HepG2 (cell line): ENCODE data around the gene DOK4. TPM values are rescaled to one million over a fixed set of nuclear protein-coding genes. Genes with fewer than 3 reads are reported as not detected.

Experiments used
- AFF4 ChIP-seq: sonication (generic); formaldehyde crosslinking; IDR thresholded peaks from 2 replicates; pipeline ENCODE4 v1.4.0; 2020; ENCODE audit warnings: missing genetic modification reagents
- DPF2 ChIP-seq: sonication (generic); formaldehyde crosslinking; IDR thresholded peaks from 2 replicates; pipeline ENCODE4 v1.4.0; 2020; ENCODE audit warnings: mild to moderate bottlenecking, low read depth, missing genetic modification reagents, borderline replicate concordance
- GZF1 ChIP-seq: sonication (generic); formaldehyde crosslinking; IDR thresholded peaks from 2 replicates; pipeline ENCODE4 v1.5.1; 2020; ENCODE audit warnings: mild to moderate bottlenecking, missing genetic modification reagents
- IRF9 ChIP-seq: sonication (generic); formaldehyde crosslinking; IDR thresholded peaks from 2 replicates; pipeline ENCODE4 v1.8.0; 2022; ENCODE audit warnings: missing genetic modification reagents, mild to moderate bottlenecking, borderline replicate concordance
- KDM3A ChIP-seq: IDR thresholded peaks from 2 replicates; pipeline ENCODE4 v1.6.1; 2018; ENCODE audit warnings: low read depth, missing compliant biosample characterization
- KDM5B ChIP-seq: sonication (generic); formaldehyde crosslinking; IDR thresholded peaks from 2 replicates; pipeline ENCODE4 v1.4.0; 2020; ENCODE audit warnings: missing genetic modification reagents, mild to moderate bottlenecking, borderline replicate concordance
- POGZ ChIP-seq: sonication (generic); formaldehyde crosslinking; IDR thresholded peaks from 2 replicates; pipeline ENCODE4 v1.4.0; 2020; ENCODE audit warnings: mild to moderate bottlenecking, missing genetic modification reagents
- SALL2 ChIP-seq: sonication (generic); formaldehyde crosslinking; IDR thresholded peaks from 2 replicates; pipeline ENCODE4 v1.8.1; 2023; ENCODE audit warnings: mild to moderate bottlenecking, missing genetic modification reagents, inconsistent platforms
- SETDB1 ChIP-seq: sonication (generic); formaldehyde crosslinking; IDR thresholded peaks from 2 replicates; pipeline ENCODE4 v1.5.1; 2020; ENCODE audit warnings: missing genetic modification reagents, mild to moderate bottlenecking, borderline replicate concordance
- SIX4 ChIP-seq: sonication (generic); formaldehyde crosslinking; IDR thresholded peaks from 2 replicates; pipeline ENCODE4 v1.4.0; 2020; ENCODE audit warnings: missing genetic modification reagents
- ZFX ChIP-seq: sonication (generic); formaldehyde crosslinking; IDR thresholded peaks from 2 replicates; pipeline ENCODE4 v1.4.0; 2020; ENCODE audit warnings: mild to moderate bottlenecking, low read depth, missing genetic modification reagents, moderate library complexity
- ZNF234 ChIP-seq: sonication (generic); formaldehyde crosslinking; conservative IDR thresholded peaks from 2 replicates; pipeline ENCODE4 v1.5.1; 2020; ENCODE audit warnings: mild to moderate bottlenecking, missing genetic modification reagents
- ZNF263 ChIP-seq: sonication (generic); formaldehyde crosslinking; IDR thresholded peaks from 2 replicates; pipeline ENCODE4 v1.4.0; 2020; ENCODE audit warnings: missing genetic modification reagents
- ZNF350 ChIP-seq: sonication (generic); formaldehyde crosslinking; IDR thresholded peaks from 2 replicates; pipeline ENCODE4 v1.4.0; 2020; ENCODE audit warnings: mild to moderate bottlenecking, low read depth, missing genetic modification reagents, borderline replicate concordance
- ZNF512B ChIP-seq: sonication (generic); formaldehyde crosslinking; IDR thresholded peaks from 2 replicates; pipeline ENCODE4 v1.5.1; 2020; ENCODE audit warnings: missing genetic modification reagents, mild to moderate bottlenecking, borderline replicate concordance
- ZNF513 ChIP-seq: sonication (generic); formaldehyde crosslinking; conservative IDR thresholded peaks from 2 replicates; pipeline ENCODE4 v1.5.0; 2020; ENCODE audit warnings: missing genetic modification reagents
- ZNF564 ChIP-seq: sonication (generic); formaldehyde crosslinking; IDR thresholded peaks from 2 replicates; pipeline ENCODE4 v1.8.1; 2023; ENCODE audit warnings: mild to moderate bottlenecking, missing genetic modification reagents
- ZNF768 ChIP-seq: sonication (generic); formaldehyde crosslinking; IDR thresholded peaks from 2 replicates; pipeline ENCODE4 v1.4.0; 2020; ENCODE audit warnings: missing genetic modification reagents
- polyA plus RNA-seq, 8 experiments: library from polyadenylated mRNA; depleted of rRNA in 3 of 8; stranded (reverse) in 7 of 8; unstranded in 1 of 8; fragments of >200 nt; fragmentation: Illumina TruSeq in 4 of 8; extraction: Trizol in 4 of 8; gene quantifications; 2 replicates each; pipeline versions ENCODE4 v1.2.1 to v1.2.3, GENCODE V29; 2011 to 2016; ENCODE audit warnings: low read depth in 4 of 8, missing spikeins in 1 of 8, mixed read lengths in 1 of 8; ENCODE audit not compliant: insufficient read depth in 1 of 8
- total RNA-seq, 5 experiments: library from RNA; depleted of rRNA; stranded (reverse); fragments of >200 nt; fragmentation: Illumina TruSeq; extraction: Trizol; gene quantifications; 2 replicates each; pipeline ENCODE4 v1.2.3, GENCODE V29; 2016; ENCODE audit warnings: low read depth in 1 of 5

DOK4 gene
- total and polyA plus RNA-seq, 2 of the 13 experiments (the other 11 are each of a cell fraction or from before 2014, with no cell fraction given) = 52.7 to 70.0 TPM

GRCh38 chr16:57485916-57486857 is at the start of gene DOK4 (continued):
- no peak for TF ChIP-seq AFF4 (CRISPR knock-in tag)
- TF ChIP-seq POGZ (CRISPR knock-in tag) = 0 out of 2 replicates have a peak, but pooled peaks have one; percentile 34
- TF ChIP-seq KDM5B = peak; percentile 57
- peak; percentile 99 for TF ChIP-seq GZF1 (CRISPR knock-in tag)
- TF ChIP-seq ZNF234 (CRISPR knock-in tag) = 0 out of 2 replicates have a peak, but pooled peaks have one; percentile 59
- peak; percentile 22; the same call in 1 of the 2 replicates for TF ChIP-seq SALL2 (CRISPR knock-in tag)
- no peak for TF ChIP-seq SETDB1 (CRISPR knock-in tag)
- no peak for TF ChIP-seq ZNF512B (CRISPR knock-in tag)
- TF ChIP-seq DPF2 = 0 out of 2 replicates have a peak, but pooled peaks have one; percentile 37
- TF ChIP-seq ZNF263 (CRISPR knock-in tag) = peak; percentile 62
- peak; percentile 38 for TF ChIP-seq ZFX (CRISPR knock-in tag)
- 0 out of 2 replicates have a peak, but pooled peaks have one; percentile 15 for TF ChIP-seq KDM3A (CRISPR knock-in tag)
- TF ChIP-seq ZNF513 = no peak
- peak; percentile 42; the same call in 1 of the 2 replicates for TF ChIP-seq IRF9 (CRISPR knock-in tag)
- TF ChIP-seq SIX4 = no peak
- 0 out of 2 replicates have a peak, but pooled peaks have one; percentile 45 for TF ChIP-seq ZNF768 (CRISPR knock-in tag)
- TF ChIP-seq ZNF350 (CRISPR knock-in tag) = peak; percentile 23; the same call in 1 of the 2 replicates
- 0 out of 2 replicates have a peak, but pooled peaks have one; percentile 56 for TF ChIP-seq ZNF564 (CRISPR knock-in tag)
